B cell (primary cell): ENCODE data around the gene KHDC4. TPM values are rescaled to one million over a fixed set of nuclear protein-coding genes. Genes with fewer than 3 reads are reported as not detected.

Experiments
- ATAC-seq: fragments of 200-7000 bp; cut with Tn5 transposase; one replicate; pipeline ENCODE4 v1.10.0; 2021; ENCODE audit warnings: low read depth, mild to moderate bottlenecking, moderate number of reproducible peaks, moderate library complexity
- CTCF ChIA-PET: fragments of 350-600 bp; sonication (Branson Sonifier 250); formaldehyde crosslinking; loops from one replicate; lab custom pipeline; 2021; ENCODE audit warnings: antibody characterized with exemption, inconsistent platforms; lab: Charles Lee
- POLR2A ChIA-PET: fragments of 350-600 bp; sonication (Branson Sonifier 250); formaldehyde crosslinking; loops from one replicate; lab custom pipeline; 2021; ENCODE audit warnings: antibody characterized with exemption; lab: Charles Lee
- DNase-seq: peaks from one replicate; pipeline ENCODE4 v3.0.0; 2013
- H2AFZ ChIP-seq: 2 replicates; pipeline ENCODE4 v1.6.1; 2012; ENCODE audit warnings: mild to moderate bottlenecking, low read depth, low read length; ENCODE audit not compliant: insufficient read depth, poor library complexity, severe bottlenecking
- H3K27ac ChIP-seq, 2 donors: 1 replicate in 1 of 2; 2 replicates in 1 of 2; pipeline ENCODE4 v1.5.1; 2012 to 2013; ENCODE audit warnings: low read length in 2 of 2, mild to moderate bottlenecking in 2 of 2, moderate library complexity in 1 of 2
- H3K27me3 ChIP-seq, 4 experiments: fragments of 200-600 bp in 1 of 4; sonication (generic) in 1 of 4; replicated peaks in 1 of 4; 1 replicate in 2 of 4; 2 replicates in 2 of 4; pipeline versions ENCODE4 v1.6.1 to v1.7.0; 2013 to 2016; ENCODE audit warnings: low read length in 3 of 4, mild to moderate bottlenecking in 2 of 4, mixed read lengths in 1 of 4, moderate library complexity in 1 of 4; ENCODE audit not compliant: insufficient read depth in 4 of 4, control insufficient read depth in 3 of 4; ENCODE audit errors: control extremely low read depth in 1 of 4
- H3K36me3 ChIP-seq, 2 experiments: replicated peaks in 1 of 2; 1 replicate in 1 of 2; 2 replicates in 1 of 2; pipeline versions ENCODE4 v1.6.1 to v1.7.1; 2013; ENCODE audit warnings: low read length in 1 of 2; ENCODE audit not compliant: insufficient read depth in 2 of 2, control insufficient read depth in 1 of 2; ENCODE audit errors: control extremely low read depth in 1 of 2, extremely low read depth in 1 of 2
- H3K4me1 ChIP-seq, 2 donors: fragments of 200-600 bp in 1 of 2; sonication (generic) in 1 of 2; 1 replicate in 1 of 2; 2 replicates in 1 of 2; pipeline versions ENCODE4 v1.5.1 to v1.6.1; 2013 to 2017; ENCODE audit warnings: low read length in 2 of 2; ENCODE audit not compliant: control insufficient read depth in 2 of 2, insufficient read depth in 2 of 2
- H3K4me2 ChIP-seq: replicated peaks from 2 replicates; pipeline ENCODE3; 2012; ENCODE audit warnings: mild to moderate bottlenecking, low read depth, low read length; ENCODE audit not compliant: poor library complexity, severe bottlenecking
- H3K4me3 ChIP-seq, 5 experiments: fragments of 200-600 bp in 1 of 5; sonication (generic) in 1 of 5; 1 replicate in 3 of 5; 2 replicates in 2 of 5; pipeline versions ENCODE4 v1.5.1 to v1.7.0; 2011 to 2016; ENCODE audit warnings: low read length in 4 of 5, mild to moderate bottlenecking in 4 of 5, low read depth in 2 of 5, control low read depth in 1 of 5, moderate library complexity in 1 of 5; ENCODE audit not compliant: insufficient read depth in 1 of 5; ENCODE audit errors: control extremely low read depth in 1 of 5, extremely low read depth in 1 of 5
- H3K79me2 ChIP-seq: fragments of 200-600 bp; sonication (generic); one replicate; pipeline ENCODE4 v1.6.0; 2016; ENCODE audit warnings: low read length; ENCODE audit not compliant: control insufficient read depth, insufficient read depth
- H3K9ac ChIP-seq: fragments of 200-600 bp; sonication (generic); 2 replicates; pipeline ENCODE4 v1.6.1; 2017; ENCODE audit warnings: mild to moderate bottlenecking, low read length, moderate library complexity
- H3K9me3 ChIP-seq, 3 donors: one replicate each; pipeline versions ENCODE4 v1.6.1 to v1.7.1; 2013; ENCODE audit warnings: low read length in 2 of 3; ENCODE audit not compliant: control insufficient read depth in 2 of 3, insufficient read depth in 1 of 3; ENCODE audit errors: control extremely low read depth in 1 of 3
- H4K20me1 ChIP-seq: 2 replicates; pipeline ENCODE4 v1.6.0; 2012; ENCODE audit warnings: mild to moderate bottlenecking, low read length; ENCODE audit not compliant: insufficient read depth, control insufficient read depth, poor library complexity, severe bottlenecking
- H3K27ac Mint-ChIP-seq: one replicate; pipeline ENCODE4 v1.8.0; 2021; ENCODE audit warnings: mixed read lengths
- H3K27me3 Mint-ChIP-seq: one replicate; pipeline ENCODE4 v1.8.0; 2021; ENCODE audit warnings: mixed read lengths
- H3K4me1 Mint-ChIP-seq: one replicate; pipeline ENCODE4 v1.8.0; 2021; ENCODE audit warnings: mixed read lengths
- H3K4me3 Mint-ChIP-seq: one replicate; pipeline ENCODE4 v1.8.0; 2021; ENCODE audit warnings: mixed read lengths
- H3K9me3 Mint-ChIP-seq: one replicate; pipeline ENCODE4 v1.8.0; 2022; ENCODE audit warnings: mixed read lengths; ENCODE audit not compliant: insufficient read depth
- CTCF ChIP-seq: fragments of 200-600 bp; IDR thresholded peaks from one replicate; pipeline ENCODE4 v1.8.0; 2022; ENCODE audit warnings: antibody characterized with exemption, mild to moderate bottlenecking
- EZH2 ChIP-seq: IDR thresholded peaks from 2 replicates; pipeline ENCODE4 v1.6.1; 2012; ENCODE audit warnings: borderline replicate concordance, low read depth, mild to moderate bottlenecking, moderate library complexity, low read length; ENCODE audit not compliant: insufficient read depth, poor library complexity, severe bottlenecking
- WGBS: methylation state at CpG from one replicate; pipeline ENCODE4 v1.1.5; 2013; ENCODE audit warnings: missing lambda C conversion rate; ENCODE audit not compliant: insufficient coverage; 5-methylcytosine and 5-hydroxymethylcytosine counted together
- intact Hi-C: fragments of 100-400 bp; cut with micrococcal nuclease; formaldehyde crosslinking; loops from one replicate; pipeline ENCODE4 v1.10.0; 2022
- polyA plus RNA-seq: library from polyadenylated mRNA; depleted of rRNA; stranded (reverse); fragments of >200 nt; gene quantifications from 2 replicates; pipeline ENCODE4 v1.2.3, GENCODE V29; 2012
- total RNA-seq, 2 donors: library from RNA; stranded (reverse); fragments of 120-200 nt in 1 of 2; gene quantifications; 1 replicate in 1 of 2; 2 replicates in 1 of 2; pipeline versions ENCODE4 v1.2.3 to v1.2.4, GENCODE V29; 2013 to 2022

Gene KHDC4
- total and polyA plus RNA-seq, 2 donors (not counting 1 experiment from before 2014, with no cell fraction given), result 51.3 to 122 TPM

- no peak overlapping the region for H3K27ac Mint-ChIP-seq
- no peak overlapping the region for H3K9ac ChIP-seq
- H3K79me2 ChIP-seq, result no peaks in the 10 kb centered on the region
- no peaks in the 10 kb centered on the region for H3K9me3 Mint-ChIP-seq
- no peak overlapping the region for H2AFZ ChIP-seq
- ChIA-PET CTCF (no interaction called here), POLR2A (no interaction called here)
- no peak overlapping the region for H3K4me3 ChIP-seq
- no peak for DNase-seq
- H3K4me1 ChIP-seq, result no peaks in the 10 kb centered on the region
- 100% methylated on average over 5 of the region's 5 CpGs for WGBS
- intact Hi-C loops, result no loop called here
- ATAC-seq, result no peak
- no peaks in the 10 kb centered on the region for H3K9me3 ChIP-seq
- TF ChIP-seq EZH2, result no peak
- TF ChIP-seq CTCF, result no peak
- no peaks in the 10 kb centered on the region for H3K27me3 ChIP-seq
- no peaks in the 10 kb centered on the region for H4K20me1 ChIP-seq
- no peaks in the 10 kb centered on the region for H3K27me3 Mint-ChIP-seq
- H3K4me1 Mint-ChIP-seq, result no peaks in the 10 kb centered on the region
- no peak overlapping the region for H3K4me2 ChIP-seq
- H3K36me3 ChIP-seq, result no peaks in the 10 kb centered on the region
- no peak overlapping the region for H3K4me3 Mint-ChIP-seq
- no peak overlapping the region for H3K27ac ChIP-seq
Measured at GRCh38 chr1:155888481-155888880, 45.7 kb downstream of the KHDC4 start.

GRCh38 chr1:155884982-155885381 is 49.2 kb downstream of the KHDC4 start:
- no peak overlapping the region for H3K4me3 ChIP-seq
- TF ChIP-seq EZH2 (no peak), CTCF (no peak)
- no peak overlapping the region for H3K9ac ChIP-seq
- ChIA-PET POLR2A (no interaction called here), CTCF (interaction anchor here (1.4 kb wide), 1 partner anchor 48 kb away, joined by 3 read pairs; no protein-coding TSS in a partner anchor)
- peaks cover 8% of the 10 kb centered on the region in 2 donors for H3K4me1 ChIP-seq
- DNase-seq (no peak), ATAC-seq (no peak)
- Mint-ChIP-seq H3K9me3 (no peaks in the 10 kb centered on the region), H3K27me3 (no peaks in the 10 kb centered on the region), H3K4me3 (no peak overlapping the region), H3K4me1 (peaks cover 9% of the 10 kb centered on the region), H3K27ac (no peak overlapping the region)
- H3K79me2 ChIP-seq, result no peaks in the 10 kb centered on the region
- no peak overlapping the region for H2AFZ ChIP-seq
- no peaks in the 10 kb centered on the region for H3K9me3 ChIP-seq
- intact Hi-C loops, result no loop called here
- no peak overlapping the region for H3K27ac ChIP-seq
- H3K27me3 ChIP-seq, result no peaks in the 10 kb centered on the region
- H3K4me2 ChIP-seq, result no peak overlapping the region
- H3K36me3 ChIP-seq, result peaks cover 0 to 4% of the 10 kb centered on the region in 2 experiments
- no peaks in the 10 kb centered on the region for H4K20me1 ChIP-seq
